ENCODE results near the gene CDH4. TPM values are rescaled to one million over a fixed set of nuclear protein-coding genes. Genes with fewer than 3 reads are reported as not detected.

Gene CDH4
- total RNA-seq, 1 donor from 2014 or later, result 0.99 TPM

- Mint-ChIP-seq H3K27me3 (ENCODE audit: low read depth) (peaks cover 28% of the 10 kb centered on the region), H3K27ac (ENCODE audit: unreplicated experiment) (no peak overlapping the region), H3K4me3 (ENCODE audit: unreplicated experiment) (no peak overlapping the region), H3K4me1 (ENCODE audit: low read depth) (peaks cover 6% of the 10 kb centered on the region), H3K36me3 (ENCODE audit: low read depth) (no peaks in the 10 kb centered on the region), H3K9me3 (ENCODE audit: low read depth) (no peaks in the 10 kb centered on the region)
- peak; percentile 66 for DNase-seq (ENCODE audit: low spot score)
- no peak for TF ChIP-seq CTCF (IDR thresholded peaks at IDR 0.05)
These were observed 482.1 kb downstream of the CDH4 start for GRCh38 chr20:61733891-61734732.

GRCh38 chr20:61734733-61735502 lies 482.9 kb downstream of the CDH4 start:
- no peaks in the 10 kb centered on the region for H3K36me3 Mint-ChIP-seq (ENCODE audit: low read depth)
- DNase-seq (ENCODE audit: low spot score), result peak; percentile 61
- no peaks in the 10 kb centered on the region for H3K4me1 Mint-ChIP-seq (ENCODE audit: low read depth)
- no peaks in the 10 kb centered on the region for H3K9me3 Mint-ChIP-seq (ENCODE audit: low read depth)
- TF ChIP-seq CTCF (IDR thresholded peaks at IDR 0.05), result no peak
- H3K4me3 Mint-ChIP-seq (ENCODE audit: unreplicated experiment), result no peak overlapping the region
- peaks cover 28% of the 10 kb centered on the region for H3K27me3 Mint-ChIP-seq (ENCODE audit: low read depth)
- no peak overlapping the region for H3K27ac Mint-ChIP-seq (ENCODE audit: unreplicated experiment)

GRCh38 chr20:61735503-61735785 lies 483.4 kb downstream of the CDH4 start:
- no peak for TF ChIP-seq CTCF (IDR thresholded peaks at IDR 0.05)
- H3K9me3 Mint-ChIP-seq (ENCODE audit: low read depth), result no peaks in the 10 kb centered on the region
- no peaks in the 10 kb centered on the region for H3K36me3 Mint-ChIP-seq (ENCODE audit: low read depth)
- no peak overlapping the region for H3K4me3 Mint-ChIP-seq (ENCODE audit: unreplicated experiment)
- H3K27me3 Mint-ChIP-seq (ENCODE audit: low read depth), result peaks cover 28% of the 10 kb centered on the region
- H3K4me1 Mint-ChIP-seq (ENCODE audit: low read depth), result no peaks in the 10 kb centered on the region
- H3K27ac Mint-ChIP-seq (ENCODE audit: unreplicated experiment), result no peak overlapping the region
- DNase-seq (ENCODE audit: low spot score), result peak; percentile 77

GRCh38 chr20:61736001-61736635 lies 484.1 kb downstream of the CDH4 start:
- peaks cover 28% of the 10 kb centered on the region for H3K27me3 Mint-ChIP-seq (ENCODE audit: low read depth)
- H3K36me3 Mint-ChIP-seq (ENCODE audit: low read depth), result no peaks in the 10 kb centered on the region
- no peak for TF ChIP-seq CTCF (IDR thresholded peaks at IDR 0.05)
- no peak overlapping the region for H3K27ac Mint-ChIP-seq (ENCODE audit: unreplicated experiment)
- peak; percentile 81 for DNase-seq (ENCODE audit: low spot score)
- H3K4me1 Mint-ChIP-seq (ENCODE audit: low read depth), result no peaks in the 10 kb centered on the region
- no peak overlapping the region for H3K4me3 Mint-ChIP-seq (ENCODE audit: unreplicated experiment)
- H3K9me3 Mint-ChIP-seq (ENCODE audit: low read depth), result no peaks in the 10 kb centered on the region

GRCh38 chr20:61736751-61737310 lies 484.8 kb downstream of the CDH4 start:
- Mint-ChIP-seq H3K4me1 (ENCODE audit: low read depth) (no peaks in the 10 kb centered on the region), H3K27ac (ENCODE audit: unreplicated experiment) (no peak overlapping the region), H3K27me3 (ENCODE audit: low read depth) (peaks cover 30% of the 10 kb centered on the region), H3K36me3 (ENCODE audit: low read depth) (no peaks in the 10 kb centered on the region), H3K9me3 (ENCODE audit: low read depth) (no peaks in the 10 kb centered on the region), H3K4me3 (ENCODE audit: unreplicated experiment) (no peak overlapping the region)
- TF ChIP-seq CTCF (IDR thresholded peaks at IDR 0.05), result no peak
- peak; percentile 79 for DNase-seq (ENCODE audit: low spot score)
